Pancreas (tissue), 10 donors: ENCODE measurements around the gene AAR2. TPM values are rescaled to one million over a fixed set of nuclear protein-coding genes. Genes with fewer than 3 reads are reported as not detected.

Experiments used
- ATAC-seq, 4 donors: fragments of 200-7000 bp; cut with Tn5 transposase; one replicate each; pipeline versions ENCODE4 v1.8.0 to v1.9.1; 2020; ENCODE audit warnings: mild to moderate bottlenecking in 4 of 4, moderate library complexity in 4 of 4
- DNase-seq, 6 donors: peaks; one replicate each; pipeline ENCODE4 v3.0.0-alpha.2; 2020
- FAIRE-seq: peaks from 2 replicates; lab custom pipeline; 2012; peaks lifted over from hg19 to GRCh38; lab: Jason Lieb, UNC
- H3K27ac ChIP-seq, 4 donors: fragments of 200-600 bp; sonication (generic); 1 replicate in 3 of 4; 2 replicates in 1 of 4; pipeline versions ENCODE4 v1.5.0 to v1.8.0; 2020
- H3K27me3 ChIP-seq, 4 donors: fragments of 200-600 bp; one replicate each; pipeline ENCODE4 v1.8.0; 2021
- H3K36me3 ChIP-seq, 3 donors: fragments of 200-600 bp; sonication (generic) in 1 of 3; one replicate each; pipeline versions ENCODE4 v1.5.0 to v1.8.0; 2020 to 2021
- H3K4me1 ChIP-seq, 3 donors: fragments of 200-600 bp; one replicate each; pipeline ENCODE4 v1.8.0; 2021
- H3K4me3 ChIP-seq, 4 donors: fragments of 200-600 bp; sonication (generic) in 2 of 4; one replicate each; pipeline versions ENCODE4 v1.5.0 to v1.8.0; 2020 to 2021
- H3K9me3 ChIP-seq, 4 donors: fragments of 200-600 bp; one replicate each; pipeline ENCODE4 v1.8.0; 2021
- WGBS, 2 donors: extraction: QIAGEN DNeasy Blood & Tissue Kit; methylation state at CpG; one replicate each; pipeline ENCODE4 v1.1.7; 2013; 5-methylcytosine and 5-hydroxymethylcytosine counted together
- intact Hi-C, 3 donors: fragments of 100-400 bp; cut with DNase I; formaldehyde crosslinking; loops; one replicate each; pipeline versions ENCODE4 v1.11.1 to v1.14.2; 2022
- polyA plus RNA-seq, 2 donors: library from polyadenylated mRNA; stranded (reverse); fragments of 200-250 nt; gene quantifications; one replicate each; pipeline ENCODE4 v1.2.3, GENCODE V29; 2013
- total RNA-seq, 6 donors: library from RNA; stranded (reverse); fragmentation: NEBNext Ultra II Directional in 4 of 6; extraction: Animal tissue kit (Norgen Biotek cat#: 25700) in 4 of 6; gene quantifications; one replicate each; pipeline versions ENCODE4 v1.2.1 to v1.2.4, GENCODE V29; 2021 to 2023
- TF ChIP-seq, protein P1 (sequence below), 4 donors: fragments of 200-600 bp; sonication (generic) in 3 of 4; IDR thresholded peaks; one replicate each; pipeline versions ENCODE4 v1.5.0 to v1.8.0; 2021; ENCODE audit warnings: antibody characterized with exemption in 4 of 4
- donor health status: healthy with polysubstance abuse.
- donor health status: DM: no; HTN: no; CAD: no; lungs with moderate emphysema.
- donor health status: DM: no; HTN: no; CAD: no.
- donor health status: control.
- donor health status: control.
- donor health status: Bipolar disorder and iron deficiency.
- donor health status: DM: yes; HTN: yes; CAD: no.
- donor health status: DM: no; HTN: no; CAD: no.
- donor health status: DM: no; HTN: no; CAD: no.
- donor health status: DM: yes; HTN: yes; CAD: no.

Gene AAR2
- total and polyA plus RNA-seq, 8 donors = 7.0 to 18.0 (median 9.5) TPM

DNA sequence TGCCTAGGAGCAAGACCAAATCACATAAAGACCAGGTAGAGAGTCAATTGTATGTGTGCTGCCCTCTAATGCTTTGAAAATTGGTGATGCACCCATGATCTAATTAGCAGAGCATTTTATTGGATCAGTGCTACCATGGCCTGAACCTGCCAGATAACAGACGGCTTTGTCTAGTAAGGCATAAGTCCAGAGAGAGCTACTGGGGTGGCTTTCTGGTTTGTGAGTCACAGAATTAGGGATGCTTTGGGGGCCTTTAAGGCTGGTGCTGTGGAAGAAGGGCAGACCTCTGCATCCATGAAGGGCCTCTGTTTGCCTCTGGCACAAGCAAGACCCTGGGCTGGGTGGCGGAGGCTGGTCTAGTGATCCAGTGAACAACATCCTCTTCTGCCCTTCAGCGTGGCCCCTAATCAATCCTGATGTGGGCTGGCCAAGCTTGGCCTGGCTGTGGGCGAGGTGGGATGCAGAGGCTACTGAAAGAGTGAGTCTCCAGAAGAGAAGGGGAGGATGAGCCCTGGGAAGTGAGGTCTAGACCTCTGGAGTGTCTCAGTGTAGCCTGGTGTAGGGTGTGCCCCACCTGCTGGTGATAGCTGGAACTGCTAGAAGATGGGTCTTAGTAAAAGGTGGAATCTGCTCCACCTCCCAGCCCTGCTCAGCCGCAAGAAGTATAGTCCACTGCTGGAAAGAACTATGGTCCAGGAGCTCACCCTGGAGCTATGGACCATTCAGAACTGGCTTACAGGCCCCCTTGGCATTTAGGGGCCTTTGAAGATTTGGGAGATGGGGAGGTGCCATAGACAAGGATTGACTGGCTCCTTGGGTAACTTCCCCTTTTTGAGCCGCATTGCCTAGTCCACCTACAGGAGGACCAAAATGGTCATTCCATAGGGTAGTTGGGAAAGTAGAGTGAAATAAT, 36.7 kb upstream of the AAR2 start:
- Histone ChIP-seq H3K27ac (no peak overlapping the region), H3K4me1 (no peaks in the 10 kb centered on the region), H3K9me3 (no peaks in the 10 kb centered on the region), H3K27me3 (no peaks in the 10 kb centered on the region), H3K4me3 (no peak overlapping the region), H3K36me3 (peaks cover 0 to 8% (median 0%) of the 10 kb centered on the region in 3 donors)
- TF ChIP-seq, protein P1, sequence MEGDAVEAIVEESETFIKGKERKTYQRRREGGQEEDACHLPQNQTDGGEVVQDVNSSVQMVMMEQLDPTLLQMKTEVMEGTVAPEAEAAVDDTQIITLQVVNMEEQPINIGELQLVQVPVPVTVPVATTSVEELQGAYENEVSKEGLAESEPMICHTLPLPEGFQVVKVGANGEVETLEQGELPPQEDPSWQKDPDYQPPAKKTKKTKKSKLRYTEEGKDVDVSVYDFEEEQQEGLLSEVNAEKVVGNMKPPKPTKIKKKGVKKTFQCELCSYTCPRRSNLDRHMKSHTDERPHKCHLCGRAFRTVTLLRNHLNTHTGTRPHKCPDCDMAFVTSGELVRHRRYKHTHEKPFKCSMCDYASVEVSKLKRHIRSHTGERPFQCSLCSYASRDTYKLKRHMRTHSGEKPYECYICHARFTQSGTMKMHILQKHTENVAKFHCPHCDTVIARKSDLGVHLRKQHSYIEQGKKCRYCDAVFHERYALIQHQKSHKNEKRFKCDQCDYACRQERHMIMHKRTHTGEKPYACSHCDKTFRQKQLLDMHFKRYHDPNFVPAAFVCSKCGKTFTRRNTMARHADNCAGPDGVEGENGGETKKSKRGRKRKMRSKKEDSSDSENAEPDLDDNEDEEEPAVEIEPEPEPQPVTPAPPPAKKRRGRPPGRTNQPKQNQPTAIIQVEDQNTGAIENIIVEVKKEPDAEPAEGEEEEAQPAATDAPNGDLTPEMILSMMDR (IDR thresholded peaks at IDR 0.05) = peak; percentile 75 to 91 (median 82)
- FAIRE-seq = no peak
- ATAC-seq = peak; percentile 74 to 90 (median 86)
- 54 to 55% methylated on average over 6 of the region's 6 CpGs for WGBS, 2 donors
- peak; percentile 60 to 89 (median 80) for DNase-seq
- intact Hi-C loops = no loop called here

GRCh38 chr20:36200451-36200850, 35.8 kb upstream of the AAR2 start:
- no peak overlapping the region for H3K4me3 ChIP-seq
- no peaks in the 10 kb centered on the region for H3K9me3 ChIP-seq
- DNase-seq = no peak
- ATAC-seq = no peak
- H3K27ac ChIP-seq = no peak overlapping the region
- H3K36me3 ChIP-seq = no peaks in the 10 kb centered on the region
- FAIRE-seq = no peak
- WGBS, 2 donors = 81% methylated on average over 1 of the region's 1 CpG; no CpG with 5 or more reads in 1 of the 2 donors
- TF ChIP-seq, protein P1 (IDR thresholded peaks at IDR 0.05) = no peak
- H3K27me3 ChIP-seq = no peaks in the 10 kb centered on the region
- H3K4me1 ChIP-seq = no peaks in the 10 kb centered on the region
- intact Hi-C loops = no loop called here

GRCh38 chr20:36201198-36201597, 35.1 kb upstream of the AAR2 start:
- Histone ChIP-seq H3K4me3 (no peak overlapping the region), H3K27me3 (no peaks in the 10 kb centered on the region), H3K27ac (no peak overlapping the region), H3K4me1 (no peaks in the 10 kb centered on the region), H3K9me3 (no peaks in the 10 kb centered on the region), H3K36me3 (peaks cover 0 to 7% (median 0%) of the 10 kb centered on the region in 3 donors)
- FAIRE-seq (no peak), DNase-seq (no peak), ATAC-seq (no peak)
- 83 to 88% methylated on average over 4 of the region's 4 CpGs for WGBS, 2 donors
- intact Hi-C loops = no loop called here
- TF ChIP-seq, protein P1 (IDR thresholded peaks at IDR 0.05) = no peak

- DNase-seq (peak; percentile 50 to 94 (median 78)), FAIRE-seq (no peak), ATAC-seq (peak; percentile 78 to 90 (median 88))
- TF ChIP-seq, protein P1 (IDR thresholded peaks at IDR 0.05) = peak; percentile 97 to 99 (median 98)
- Histone ChIP-seq H3K36me3 (peaks cover 0 to 8% (median 0%) of the 10 kb centered on the region in 3 donors), H3K9me3 (no peaks in the 10 kb centered on the region), H3K27ac (no peak overlapping the region), H3K4me3 (no peak overlapping the region), H3K4me1 (no peaks in the 10 kb centered on the region), H3K27me3 (no peaks in the 10 kb centered on the region)
- 27 to 30% methylated on average over 18 of the region's 18 CpGs for WGBS, 2 donors
- intact Hi-C loops = no loop called here
Observed at GRCh38 chr20:36202891-36203338, 33.4 kb upstream of the AAR2 start.
